GM19043 (cell line): ENCODE measurements around the gene NFATC2.

Experiments used
- ATAC-seq: cut with Tn5 transposase; IDR thresholded peaks from one replicate; pipeline ENCODE4 v1.9.1; 2021; ENCODE audit warnings: low read depth; ENCODE audit not compliant: unreplicated experiment

NFATC2 gene

DNA sequence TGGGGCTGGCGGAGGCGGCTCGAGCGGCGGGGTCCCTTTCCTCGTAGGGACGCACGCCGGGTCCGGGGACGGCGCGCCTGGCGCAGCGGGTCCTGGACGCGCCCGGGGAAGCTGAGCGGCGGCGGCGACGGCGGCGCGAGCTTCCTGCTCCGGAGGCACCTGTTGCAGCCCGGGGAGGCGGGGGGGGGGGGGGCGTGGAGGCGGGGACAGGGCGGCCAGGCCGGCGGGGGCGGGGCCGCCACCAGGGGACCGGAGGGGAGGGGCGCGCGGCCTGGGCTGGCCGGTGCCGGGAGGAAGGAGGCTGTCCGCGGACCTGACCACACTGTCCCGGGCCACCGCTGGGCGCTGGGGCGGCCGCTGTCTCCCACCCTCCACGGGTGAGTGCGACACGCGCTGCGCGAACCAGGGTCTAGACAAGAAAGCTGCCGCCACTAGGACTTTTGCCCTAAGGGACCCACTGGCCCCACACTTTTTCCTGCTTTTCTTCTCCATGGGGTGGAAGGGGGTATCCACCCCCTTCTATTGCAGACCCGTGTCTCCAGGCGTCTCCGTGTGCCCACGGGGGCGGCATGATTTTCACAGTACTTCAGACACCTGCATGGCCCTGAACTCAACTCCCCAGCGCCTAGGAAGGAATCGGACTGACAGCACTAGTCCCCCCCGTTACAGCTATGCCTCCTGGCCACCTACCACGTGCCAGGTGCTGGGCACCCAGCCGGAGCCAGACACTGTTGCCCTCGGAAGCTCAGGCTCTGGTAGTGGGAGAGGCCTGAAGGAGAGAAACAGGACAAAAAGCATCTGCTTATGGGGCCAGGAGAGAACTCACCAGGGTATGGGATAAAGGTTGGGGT lies at the start of gene NFATC2:
Gene NFATC2 (minus strand): TSS at position 149 of the 851 bp plus-strand sequence. CDS start 220 bp downstream, outside the sequence.
- no peak for ATAC-seq

DNA sequence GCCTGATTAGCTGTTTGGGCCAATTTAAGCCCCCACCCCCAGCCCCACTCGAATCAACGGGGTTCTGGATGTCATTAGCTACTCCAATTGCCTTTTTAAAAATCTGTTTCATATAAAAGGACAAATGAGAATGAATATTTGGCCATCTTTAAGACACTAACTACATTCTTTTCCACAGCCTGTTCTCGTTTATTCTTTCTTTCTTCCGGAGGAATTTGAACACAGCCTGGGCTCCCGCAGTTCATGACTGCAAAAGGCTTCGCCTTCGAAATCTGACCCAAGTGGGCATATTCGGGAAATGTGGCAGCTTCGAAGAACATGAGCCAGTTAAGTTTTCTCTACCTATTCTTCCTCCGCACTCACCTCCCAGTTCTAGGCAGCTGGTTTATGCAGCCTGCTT lies 49.4 kb upstream of the NFATC2 start:
- no peak for ATAC-seq

DNA sequence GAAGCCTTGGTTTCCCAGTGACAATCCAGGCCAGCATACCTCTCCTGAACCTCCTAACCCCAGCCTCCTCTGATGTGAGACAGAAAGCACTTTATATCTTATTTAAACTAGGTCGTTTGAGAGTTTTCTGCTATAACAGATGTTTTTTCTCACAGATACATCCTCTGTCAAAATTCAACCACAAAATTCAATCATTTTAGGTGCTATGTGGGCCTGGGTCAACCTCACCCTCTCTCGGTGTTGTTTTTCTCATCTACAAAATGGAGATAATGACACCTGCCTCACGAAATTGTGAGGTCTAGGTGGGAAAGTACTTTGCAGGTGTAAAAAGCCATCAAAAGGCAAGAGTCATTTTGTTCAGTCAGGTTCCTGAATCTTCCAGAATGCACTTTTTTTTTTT lies 46.2 kb upstream of the NFATC2 start:
- ATAC-seq = no peak

DNA sequence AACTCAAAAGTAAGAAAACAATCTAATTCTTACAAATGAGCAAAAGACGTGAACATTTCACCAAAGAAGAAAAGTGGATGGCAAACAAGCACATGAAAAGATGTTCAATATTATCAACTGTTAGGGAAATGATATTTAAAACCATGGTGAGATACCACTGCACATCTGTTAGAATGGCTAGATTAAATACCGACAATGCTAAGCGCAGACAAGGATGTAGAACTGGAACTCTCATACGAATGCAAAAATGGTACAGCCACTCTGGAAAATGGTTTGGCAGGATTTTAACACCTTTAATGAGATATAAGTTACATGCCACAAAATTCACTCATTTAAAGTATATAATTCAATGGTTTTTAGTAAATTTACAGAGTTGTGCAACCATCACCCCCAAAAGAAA lies 44.6 kb upstream of the NFATC2 start:
- ATAC-seq = no peak

DNA sequence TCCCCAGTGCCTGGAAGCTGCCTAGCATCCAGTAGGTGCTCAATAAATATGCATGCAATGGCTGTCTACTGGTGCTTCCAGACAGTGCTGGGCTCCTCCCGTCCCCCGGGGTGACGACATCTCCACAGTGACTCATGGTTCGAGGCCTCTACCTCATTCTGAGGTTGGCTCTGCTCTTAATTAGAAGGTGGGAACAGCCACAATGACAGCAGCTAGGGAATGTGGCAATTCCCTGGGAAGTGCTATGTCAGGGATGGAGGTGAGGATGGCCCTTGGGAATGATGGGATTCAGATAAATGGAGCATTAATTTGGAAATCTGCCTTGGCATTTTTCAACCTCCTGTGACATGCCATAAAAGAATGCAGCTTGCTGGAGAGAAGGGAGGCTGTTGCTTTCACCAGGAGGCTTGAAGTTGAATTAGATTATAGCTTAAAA lies 43.5 kb upstream of the NFATC2 start:
- ATAC-seq = no peak

DNA sequence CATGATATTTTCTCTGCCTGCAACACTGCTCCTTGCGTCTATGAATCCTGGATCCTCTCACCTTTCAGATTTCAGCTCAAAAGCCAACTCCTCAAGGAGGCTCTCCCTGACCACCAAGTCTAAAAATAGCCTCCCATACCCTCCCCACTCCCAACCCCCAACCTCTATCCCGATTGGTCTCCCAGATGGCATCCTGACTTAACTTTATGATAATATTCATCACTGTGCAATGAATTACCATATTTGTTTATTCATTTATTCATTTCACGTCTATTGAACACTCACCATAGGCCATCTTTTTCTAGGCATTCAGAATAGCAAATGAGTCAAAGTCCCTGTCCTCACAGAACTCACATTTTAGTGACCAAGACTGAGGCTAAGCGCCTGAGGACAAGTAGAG lies 42.6 kb upstream of the NFATC2 start:
- no peak for ATAC-seq

DNA sequence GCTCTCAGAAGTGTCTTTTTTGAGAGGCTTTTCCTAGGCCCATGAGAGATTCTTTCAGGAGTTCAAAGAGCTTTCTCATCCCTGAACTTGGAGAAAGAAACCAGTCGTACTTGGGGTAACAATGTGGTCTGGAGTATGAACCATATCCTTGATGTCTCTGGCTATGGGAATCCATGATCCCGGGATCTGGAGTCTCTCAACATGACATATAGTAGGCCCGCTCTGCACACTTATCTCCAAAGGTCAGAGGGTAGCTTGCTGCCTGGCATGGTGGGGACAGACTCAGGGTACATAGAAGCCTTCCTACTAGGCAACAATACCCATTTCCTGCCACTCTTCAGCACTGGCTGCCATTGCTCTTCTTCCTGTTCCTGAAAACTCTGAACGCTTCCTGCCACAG lies 42.2 kb upstream of the NFATC2 start:
- ATAC-seq = no peak

DNA sequence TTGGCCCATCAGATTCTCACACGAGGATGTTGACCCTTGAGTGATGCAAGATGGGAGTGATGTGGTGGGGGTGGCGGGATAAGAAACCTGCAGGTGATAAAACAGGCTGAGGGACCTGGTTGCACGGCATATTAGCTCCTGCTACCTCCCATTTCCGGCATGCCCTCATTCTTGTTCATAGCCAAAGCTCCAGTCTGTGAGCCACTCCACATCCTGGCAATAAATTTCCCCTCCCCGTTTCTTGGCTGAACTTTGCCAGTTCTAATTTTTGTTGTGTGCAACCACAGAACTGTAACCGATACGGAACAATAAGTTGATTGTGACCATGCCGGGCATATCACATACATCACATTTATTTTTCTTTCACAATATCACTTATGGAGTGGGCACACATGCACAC lies 41.6 kb upstream of the NFATC2 start:
- ATAC-seq = no peak

DNA sequence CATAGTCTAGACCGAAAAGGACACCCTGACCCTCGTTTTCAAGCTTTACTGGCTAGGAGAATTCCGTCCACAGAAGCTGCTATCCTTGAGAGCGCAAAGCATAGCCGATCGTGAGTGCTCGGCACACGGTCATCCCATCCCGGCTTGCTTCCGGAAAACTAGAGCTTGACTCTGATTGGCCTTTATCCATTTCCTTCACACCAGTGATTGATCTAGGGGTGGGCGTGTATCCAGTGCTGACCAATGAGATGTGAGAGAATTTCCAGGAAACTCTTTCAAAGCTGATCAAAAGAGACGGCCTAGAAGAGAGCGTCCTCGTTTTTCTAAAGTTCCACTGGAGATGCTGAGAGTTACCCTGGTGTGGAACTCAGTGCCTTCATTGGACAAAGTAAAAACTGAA lies 41.0 kb upstream of the NFATC2 start:
- ATAC-seq = no peak

DNA sequence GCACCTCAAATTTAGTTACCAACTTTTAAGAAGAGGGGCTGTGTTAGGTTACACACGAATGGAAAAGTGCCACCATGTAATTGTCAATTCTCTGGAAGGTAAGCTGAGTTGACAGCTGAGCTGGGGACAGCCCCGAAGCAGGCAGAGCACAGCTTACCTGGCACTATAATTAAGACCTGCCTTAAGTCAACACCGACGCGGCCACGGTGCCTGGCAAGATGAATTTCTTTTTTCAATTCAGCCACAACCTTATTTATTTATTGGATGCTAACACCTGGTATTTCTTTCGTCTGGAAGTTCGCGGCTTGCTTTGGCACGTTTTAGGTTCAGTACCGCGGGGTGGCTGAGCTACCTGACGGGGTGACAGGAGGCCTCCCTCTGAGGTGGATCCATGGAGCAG lies 40.6 kb upstream of the NFATC2 start:
- no peak for ATAC-seq

DNA sequence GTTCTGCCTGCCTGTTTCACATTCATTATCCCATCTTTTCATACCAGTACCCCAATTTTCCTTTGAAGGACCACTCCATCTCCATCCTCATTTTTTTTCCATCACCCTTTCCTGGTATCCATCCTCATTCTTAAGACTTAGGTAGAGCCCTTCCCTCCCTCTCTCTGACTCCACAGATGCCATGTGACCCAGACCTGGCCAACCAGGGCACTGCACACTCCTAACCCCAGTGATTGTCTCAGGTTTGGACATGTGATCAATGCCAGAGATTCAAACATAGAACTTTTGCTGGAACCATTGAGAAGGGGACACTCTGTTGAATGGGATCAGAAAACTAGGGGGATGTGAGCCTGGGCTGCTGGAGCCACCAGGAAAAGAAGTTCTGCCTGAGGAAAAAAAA lies 39.1 kb upstream of the NFATC2 start:
- no peak for ATAC-seq

DNA sequence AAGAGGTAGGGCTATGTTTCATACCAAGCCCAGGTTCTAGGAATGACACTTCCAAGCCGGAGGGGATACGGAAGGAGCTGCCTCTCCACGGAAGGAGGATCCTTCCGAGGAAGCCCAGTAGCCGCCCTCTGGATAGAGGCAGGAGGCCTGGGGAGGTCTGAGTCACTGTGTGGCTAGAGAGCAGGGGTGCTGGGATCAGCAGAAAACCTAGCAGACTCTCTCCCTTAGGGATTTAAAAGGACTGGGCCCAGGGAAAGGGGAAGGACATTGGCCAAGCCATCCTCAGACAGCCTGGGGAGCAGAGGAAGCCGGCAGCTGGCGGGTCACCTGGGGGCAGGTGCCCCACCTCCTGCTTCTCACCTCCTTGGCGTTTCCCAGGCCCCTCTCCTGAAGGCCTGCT lies 36.6 kb upstream of the NFATC2 start:
- no peak for ATAC-seq

DNA sequence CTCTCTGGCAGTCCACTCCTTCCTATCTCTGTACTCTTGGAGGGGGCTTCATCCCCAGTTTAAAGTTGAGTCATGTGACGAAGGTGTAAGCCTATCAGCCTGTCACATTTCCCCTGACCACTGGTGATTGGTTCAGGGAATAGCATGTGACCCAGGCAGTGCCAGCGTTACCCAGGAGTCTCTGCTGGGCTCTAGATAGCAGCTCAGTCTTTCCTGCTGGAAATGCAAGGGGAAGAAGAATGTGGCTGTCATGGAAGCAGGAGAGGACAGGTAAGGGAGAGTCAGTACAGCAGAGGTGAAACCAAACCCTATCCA lies 35.6 kb upstream of the NFATC2 start:
- ATAC-seq = no peak

DNA sequence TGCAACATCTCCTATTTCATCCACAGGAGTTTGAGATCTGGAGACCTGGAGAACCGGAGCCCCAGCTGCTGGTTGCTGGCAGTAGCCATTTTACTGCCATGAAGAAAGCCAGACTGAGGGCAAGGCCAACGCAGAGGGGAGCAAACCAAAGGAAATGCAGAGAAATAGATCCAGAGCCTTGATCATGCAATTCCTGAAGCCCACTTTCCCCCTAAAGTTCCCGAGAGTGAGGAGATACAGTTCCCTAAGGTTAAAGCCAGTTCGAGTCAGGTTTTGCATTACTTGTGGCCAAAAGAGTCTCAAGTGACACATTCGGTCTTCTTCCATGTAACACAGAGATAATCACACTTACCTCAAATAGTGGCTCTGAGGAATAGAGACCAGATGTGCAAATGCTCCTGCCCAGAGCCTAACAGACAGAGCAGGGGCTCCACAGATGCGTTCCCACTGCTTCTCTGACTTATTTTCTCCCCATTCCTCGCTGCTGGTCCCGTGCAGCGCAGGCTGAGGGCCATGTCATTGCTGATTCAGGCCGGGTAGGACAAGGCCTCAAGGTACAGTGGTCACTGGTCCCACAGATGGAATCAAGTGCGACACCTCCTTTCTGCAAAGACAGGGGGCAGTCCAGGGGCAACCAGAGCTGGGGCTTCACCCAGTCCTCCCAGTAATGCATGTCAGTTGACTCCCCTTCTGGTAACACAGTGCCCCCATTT lies 35.1 kb upstream of the NFATC2 start:
- ATAC-seq = no peak

DNA sequence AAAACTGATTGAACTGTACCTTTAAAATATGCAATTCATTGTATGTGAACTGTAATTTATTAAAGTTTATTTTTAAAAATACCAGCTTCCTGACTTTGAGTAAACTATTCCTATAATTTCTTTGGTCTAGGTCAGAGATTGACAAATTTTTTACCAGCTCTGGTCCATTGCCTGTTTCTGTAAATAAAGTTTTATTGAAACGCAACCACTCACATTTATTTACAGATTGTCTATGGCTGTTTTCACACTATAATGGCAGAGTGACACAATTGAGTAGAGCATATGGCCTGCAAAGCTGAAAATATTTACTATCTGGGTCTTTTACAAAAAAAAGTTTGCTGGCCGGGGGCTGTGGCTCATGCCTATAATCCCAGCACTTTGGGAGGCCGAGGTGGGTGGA lies 33.0 kb upstream of the NFATC2 start:
- ATAC-seq = no peak

DNA sequence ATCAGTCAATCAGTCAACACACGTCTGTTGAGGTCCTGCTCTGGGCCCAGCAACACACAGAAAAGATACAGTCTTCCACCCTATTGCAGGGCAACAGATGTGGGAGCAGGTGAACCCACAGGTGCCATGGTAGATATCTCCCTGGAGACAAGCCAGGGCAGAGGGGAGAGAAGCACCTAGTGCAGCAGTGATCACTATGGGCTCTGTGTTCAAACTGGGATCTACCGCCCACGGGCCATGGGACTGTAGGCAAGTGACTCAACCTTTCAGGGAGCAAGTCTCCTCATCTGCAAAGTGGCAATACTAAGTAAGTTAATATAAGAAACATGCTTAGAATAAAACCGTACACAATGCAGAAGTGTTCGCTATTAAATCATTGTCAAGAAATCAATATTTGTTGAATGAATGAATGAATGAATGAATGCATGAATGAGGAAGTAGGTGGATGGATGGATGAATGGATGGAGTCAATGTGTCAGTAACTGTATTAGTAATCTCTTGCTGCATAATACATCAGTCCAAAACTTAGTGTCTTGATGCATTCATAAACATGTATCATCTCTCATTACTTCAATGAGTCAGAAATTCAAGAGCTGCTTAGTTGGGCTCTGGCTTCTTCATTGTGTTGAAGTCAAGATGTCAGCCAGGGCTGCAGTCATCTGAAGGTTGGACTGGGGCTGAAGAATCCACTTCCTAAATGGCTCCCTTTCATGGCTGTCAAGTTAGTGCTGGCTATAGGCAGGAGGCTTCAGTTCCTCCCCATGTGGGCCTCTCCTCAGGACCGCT lies 31.9 kb upstream of the NFATC2 start:
- no peak for ATAC-seq

DNA sequence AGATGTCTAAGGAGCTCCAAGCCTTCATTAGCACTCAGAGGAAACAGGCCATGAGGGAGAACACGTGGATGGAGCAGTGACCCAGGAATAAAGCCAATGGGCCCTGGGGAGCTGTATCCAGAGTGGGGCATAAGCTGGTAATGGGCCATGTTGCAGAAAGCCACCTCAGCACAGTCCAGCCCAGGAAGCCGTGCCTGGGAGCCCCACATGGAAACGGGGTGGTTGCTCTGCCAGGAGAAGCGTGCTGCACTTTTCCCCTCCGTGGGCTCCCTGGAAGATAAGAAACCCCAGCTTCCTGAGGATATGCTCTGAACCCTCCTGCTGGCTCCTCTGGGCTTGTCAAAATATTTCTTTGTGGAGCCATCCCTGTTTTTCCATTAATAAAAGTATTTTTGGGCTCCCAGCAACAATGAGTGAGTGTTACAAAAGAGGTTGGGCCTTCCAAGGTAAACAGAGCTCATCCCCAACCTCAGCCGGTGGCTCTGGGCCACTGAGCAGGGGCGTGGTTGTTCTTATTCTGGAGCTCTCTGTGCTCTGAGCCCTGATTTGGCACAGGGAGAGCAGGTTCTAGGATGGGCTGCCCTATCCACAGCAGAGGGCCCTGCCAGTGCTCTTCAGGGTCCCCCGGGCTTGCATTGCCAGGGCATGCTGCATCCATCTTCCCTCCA lies 31.2 kb upstream of the NFATC2 start:
- ATAC-seq = no peak

DNA sequence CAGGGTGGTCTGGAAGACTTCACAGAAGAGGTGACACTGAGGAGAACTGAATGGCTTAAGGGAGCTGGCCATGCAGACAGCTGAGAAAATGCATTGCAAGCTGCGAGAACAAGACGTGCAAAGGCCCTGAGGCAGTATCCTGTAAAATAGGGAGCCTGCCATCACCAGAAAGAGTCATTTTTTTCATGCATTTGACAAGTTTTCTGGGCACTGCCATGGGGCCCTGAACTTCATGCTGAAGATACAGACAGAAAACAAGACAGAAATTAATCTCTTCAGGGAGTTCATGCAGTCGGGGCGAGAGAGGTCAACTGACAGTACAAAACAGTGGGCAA lies 28.9 kb upstream of the NFATC2 start:
- no peak for ATAC-seq

DNA sequence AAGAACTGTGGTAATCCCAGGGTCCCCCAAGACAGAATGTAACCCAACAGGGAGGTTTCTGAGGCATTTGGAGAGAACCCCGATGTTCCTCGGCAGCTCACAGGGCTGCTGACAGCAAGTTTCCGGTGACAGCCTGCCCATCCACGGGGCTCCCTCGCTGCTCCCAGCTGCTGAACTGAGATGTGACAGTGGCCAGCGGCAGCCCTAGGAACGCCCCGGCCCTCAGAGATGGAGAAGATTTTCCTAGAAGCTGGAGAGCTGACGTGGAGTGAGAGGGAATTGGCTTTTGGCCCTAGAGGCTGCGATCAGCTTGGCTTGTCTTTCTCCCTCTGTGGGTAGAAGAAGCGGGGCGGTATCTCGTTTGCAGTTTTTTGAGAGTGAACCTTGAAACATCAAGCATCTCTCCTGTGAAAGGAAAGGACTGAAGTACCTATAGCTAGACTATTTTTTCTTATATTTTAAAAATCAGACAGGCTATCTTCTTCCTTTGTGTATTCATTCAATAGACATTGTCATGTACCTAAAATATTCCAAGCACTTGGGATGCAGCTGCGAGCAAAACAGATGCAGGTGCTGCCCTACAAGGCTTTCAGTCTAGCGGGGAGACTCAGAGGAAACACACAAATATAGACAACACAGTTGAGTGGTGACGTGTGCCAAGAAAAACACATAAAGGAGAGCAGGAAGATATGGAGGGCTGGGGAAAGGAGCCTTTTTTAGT lies 28.4 kb upstream of the NFATC2 start:
- no peak for ATAC-seq
